HG03066 (cell line): Measurements from ENCODE around the gene MMAA.
"Not testable (repeated sequence)": the region's sequence is repeated elsewhere in the genome, so short reads cannot be mapped to it uniquely, and the experiment has no call there.

Experiments
- ATAC-seq: cut with Tn5 transposase; IDR thresholded peaks from one replicate; pipeline ENCODE4 v1.9.1; 2021; ENCODE audit warnings: low read depth; ENCODE audit not compliant: unreplicated experiment

Gene MMAA

GRCh38 chr4:145626623-145626982, 7.4 kb downstream of the MMAA start:
- no peak for ATAC-seq

DNA sequence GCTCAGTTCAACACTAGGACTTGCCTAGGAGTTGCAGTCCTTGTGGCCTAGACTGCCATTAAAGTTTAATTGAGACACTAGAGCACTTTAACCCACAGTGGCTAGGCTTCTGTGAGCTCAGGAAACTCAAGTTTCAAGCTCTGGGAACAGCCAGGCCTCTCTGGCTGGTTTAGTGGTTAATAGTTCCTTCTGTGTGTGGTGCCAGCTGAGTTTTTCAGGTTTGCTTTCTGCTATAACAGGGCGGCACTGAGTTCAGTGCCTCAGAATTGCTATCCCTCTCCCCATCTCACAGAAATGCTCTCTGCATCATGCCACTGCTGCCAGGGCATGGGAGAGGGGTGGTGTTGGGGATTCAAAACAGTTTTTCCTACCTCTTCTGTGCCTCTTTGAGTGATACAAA, 15.9 kb downstream of the MMAA start:
- ATAC-seq = no peak

GRCh38 chr4:145635630-145636029, 16.4 kb downstream of the MMAA start:
- no peak for ATAC-seq

DNA sequence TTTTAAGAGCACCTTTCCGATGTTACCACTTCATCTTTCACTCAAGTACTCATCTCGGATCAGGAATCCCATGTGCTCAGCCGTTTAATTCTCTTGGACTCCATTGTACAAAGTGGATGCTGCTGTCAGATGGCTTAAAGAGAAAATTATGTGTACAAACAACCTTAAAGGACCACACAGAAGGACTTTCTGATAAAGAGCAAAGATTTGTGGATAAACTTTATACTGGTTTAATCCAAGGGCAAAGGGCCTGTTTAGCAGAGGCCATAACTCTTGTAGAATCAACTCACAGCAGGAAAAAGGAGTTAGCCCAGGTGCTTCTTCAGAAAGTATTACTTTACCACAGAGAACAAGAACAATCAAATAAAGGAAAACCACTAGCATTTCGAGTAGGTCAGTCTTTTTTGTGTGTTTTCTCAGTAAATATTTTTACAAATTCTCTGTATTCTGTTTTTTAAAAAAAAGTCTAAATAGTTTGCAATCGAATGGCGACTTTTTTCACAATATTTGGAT, 20.1 kb downstream of the MMAA start:
- no peak for ATAC-seq

DNA sequence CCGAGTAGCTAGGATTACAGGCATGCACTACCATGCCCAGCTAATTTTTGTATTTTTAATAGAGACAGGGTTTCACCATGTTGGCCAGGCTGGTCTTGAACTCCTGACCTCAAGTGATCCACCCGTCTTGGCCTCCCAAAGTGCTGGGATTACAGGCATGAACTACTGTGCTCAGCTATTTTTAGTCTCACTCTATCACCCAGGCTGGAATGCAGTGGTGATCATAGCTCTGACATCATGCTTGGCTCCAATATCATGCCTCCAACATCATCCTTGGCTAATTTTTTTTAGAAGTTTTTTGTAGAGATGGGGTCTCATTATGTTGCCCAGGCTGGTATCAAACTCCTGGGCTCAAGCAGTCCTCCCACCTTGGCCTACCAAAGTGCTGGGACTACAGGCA, 21.1 kb downstream of the MMAA start:
- not testable (repeated sequence) for ATAC-seq

DNA sequence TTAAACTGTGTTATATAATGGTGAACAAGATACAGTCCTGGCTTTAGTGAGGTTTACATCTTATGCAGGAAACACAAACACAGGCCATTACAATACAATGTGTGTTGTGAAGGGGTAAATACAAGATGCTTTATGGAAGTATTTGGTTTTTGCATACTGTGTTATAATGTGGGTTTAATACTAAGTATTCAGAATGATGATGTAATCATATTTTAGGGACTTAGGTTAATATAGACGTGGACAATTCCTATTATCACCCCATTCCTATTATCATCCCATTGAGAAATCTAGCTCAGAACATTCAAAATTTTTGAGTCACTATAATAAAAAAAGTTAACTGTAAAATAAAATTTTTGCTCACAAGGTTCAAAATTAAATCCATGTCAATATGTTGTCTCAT, 24.1 kb downstream of the MMAA start:
- ATAC-seq = no peak

DNA sequence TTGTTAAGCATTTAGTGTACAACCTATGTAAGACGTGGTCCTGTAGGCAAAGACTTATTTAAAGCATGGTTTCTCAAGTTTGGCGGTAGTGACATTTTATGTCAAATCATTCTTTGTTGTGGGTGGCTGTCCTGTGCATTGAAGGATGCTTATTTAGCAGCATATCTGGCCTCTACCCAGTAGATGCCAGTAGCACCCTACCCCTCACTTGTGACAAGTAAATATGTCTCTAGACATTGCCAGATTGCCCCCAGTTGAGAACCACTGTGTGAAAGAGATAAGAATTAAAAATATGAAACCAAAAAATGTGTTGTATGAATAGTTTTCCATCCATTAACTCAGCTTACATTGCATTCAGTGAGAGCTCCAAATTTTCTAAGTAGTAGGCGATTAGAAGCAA, 25.5 kb downstream of the MMAA start:
- no peak for ATAC-seq

DNA sequence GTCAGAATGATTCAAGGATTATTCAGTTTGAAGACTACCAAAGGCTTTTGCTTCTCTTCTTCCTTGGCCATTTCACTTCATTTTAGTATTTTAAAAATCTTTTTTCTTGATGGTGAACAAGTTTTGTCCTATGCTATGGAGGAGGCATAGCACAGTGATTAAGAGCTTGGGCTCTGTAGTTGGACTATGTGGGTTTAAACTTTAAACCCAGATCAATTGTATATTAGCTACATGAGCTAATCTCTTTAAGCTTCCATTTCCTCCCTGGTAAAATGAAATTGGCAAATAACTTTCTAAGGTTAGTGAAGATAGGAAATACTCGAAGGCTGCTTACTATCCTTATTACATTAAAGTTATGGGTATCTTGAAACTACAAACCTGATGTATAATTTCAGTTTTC, 37.0 kb downstream of the MMAA start:
- no peak for ATAC-seq

- no peak for ATAC-seq
Measured at GRCh38 chr4:145660064-145660463, 40.9 kb downstream of the MMAA start.

DNA sequence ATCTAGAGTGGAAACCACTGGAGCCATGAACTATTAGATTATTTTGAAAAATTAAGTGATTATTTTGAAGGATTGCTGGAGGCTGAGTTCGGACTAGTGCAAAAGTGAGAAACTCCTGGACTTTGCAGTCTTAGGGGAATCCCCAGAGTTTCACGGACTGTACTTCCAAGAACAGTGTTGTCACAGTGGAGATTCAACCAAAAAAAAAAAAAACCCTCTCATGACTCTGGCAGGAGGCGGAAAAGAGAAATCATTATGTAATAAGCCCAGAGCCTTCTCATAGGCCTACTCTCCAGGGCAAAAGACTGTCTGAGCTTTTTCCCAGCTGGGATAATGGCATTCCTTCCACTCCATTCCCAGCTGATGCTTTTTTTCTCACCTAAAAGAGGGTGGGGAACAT, 44.0 kb downstream of the MMAA start:
- ATAC-seq = no peak

- no peak for ATAC-seq
Measured at GRCh38 chr4:145665773-145666172, 46.6 kb downstream of the MMAA start.

GRCh38 chr4:145670422-145670821, 51.2 kb downstream of the MMAA start:
- no peak for ATAC-seq

GRCh38 chr4:145679520-145679919, 60.3 kb downstream of the MMAA start:
- no peak for ATAC-seq

DNA sequence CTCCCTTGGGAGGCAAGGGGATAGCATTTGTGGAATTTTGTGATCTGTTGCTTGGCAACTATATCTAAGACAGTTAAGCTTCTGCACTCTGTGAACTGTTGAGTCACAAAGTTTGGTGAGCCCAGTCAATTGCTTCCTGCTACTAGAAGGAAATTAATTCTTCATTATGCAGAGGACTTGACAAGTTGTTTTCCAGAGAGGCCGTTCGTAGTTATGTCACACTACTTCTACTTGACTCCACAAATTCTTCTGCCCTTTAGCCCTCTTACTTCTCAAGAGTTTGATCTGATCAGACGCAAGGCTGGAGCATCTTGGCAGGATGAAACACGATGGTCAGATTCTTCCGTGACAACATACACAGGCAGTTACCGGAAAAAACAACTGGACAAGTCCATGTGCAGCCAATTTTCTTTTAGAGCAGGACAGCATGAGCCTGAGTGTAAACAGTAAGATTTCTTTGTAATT, 60.8 kb downstream of the MMAA start, which contains the start of gene C4orf51:
TSS of gene C4orf51 (plus strand) at position 156 of the 465 bp plus-strand sequence. CDS start at position 214, 58 bp downstream.
- no peak for ATAC-seq

- no peak for ATAC-seq
Measured at GRCh38 chr4:145680902-145681301, 61.7 kb downstream of the MMAA start.

GRCh38 chr4:145681518-145681917, 62.3 kb downstream of the MMAA start:
- ATAC-seq = no peak

DNA sequence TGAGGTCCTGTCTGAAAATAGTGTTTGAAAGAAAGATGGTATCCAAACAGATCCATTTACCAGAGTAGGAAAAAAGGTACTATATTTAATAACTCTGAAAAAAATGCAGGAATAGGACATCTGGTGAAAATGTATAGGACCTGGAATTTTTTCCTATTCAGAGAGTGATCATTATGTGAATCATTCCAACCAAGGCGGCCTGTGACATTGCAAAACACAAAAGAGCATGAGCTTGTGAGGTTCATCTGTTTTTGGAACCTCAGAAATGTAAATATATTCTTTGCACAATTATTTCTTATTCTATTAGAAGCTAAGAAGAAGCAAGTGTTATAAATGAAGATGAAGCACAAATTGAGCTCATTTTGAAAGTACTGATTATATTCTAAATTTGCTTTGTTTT, 62.8 kb downstream of the MMAA start:
- no peak for ATAC-seq

GRCh38 chr4:145686991-145687390, 67.8 kb downstream of the MMAA start:
- ATAC-seq = no peak

DNA sequence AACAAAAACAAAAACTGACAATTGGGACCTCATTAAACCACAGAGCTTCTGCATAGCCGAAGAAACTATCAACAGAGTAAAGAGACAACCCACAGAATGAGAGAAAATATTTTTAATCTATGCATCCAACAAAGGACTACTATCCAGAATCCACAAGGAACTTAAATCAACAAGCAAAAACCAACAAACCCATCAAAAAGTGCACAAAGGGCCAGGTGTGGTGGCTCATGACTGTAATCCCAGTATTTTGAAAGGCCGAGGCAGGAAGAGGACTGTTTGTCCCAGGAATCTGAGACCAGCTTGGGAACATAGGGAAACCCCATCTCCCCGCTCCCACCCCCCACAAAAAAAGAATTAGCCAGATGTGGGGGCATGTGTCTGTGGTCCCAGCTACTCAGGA, 71.4 kb downstream of the MMAA start:
- no peak for ATAC-seq

GRCh38 chr4:145691416-145691815, 72.2 kb downstream of the MMAA start:
- ATAC-seq = not testable (repeated sequence)

DNA sequence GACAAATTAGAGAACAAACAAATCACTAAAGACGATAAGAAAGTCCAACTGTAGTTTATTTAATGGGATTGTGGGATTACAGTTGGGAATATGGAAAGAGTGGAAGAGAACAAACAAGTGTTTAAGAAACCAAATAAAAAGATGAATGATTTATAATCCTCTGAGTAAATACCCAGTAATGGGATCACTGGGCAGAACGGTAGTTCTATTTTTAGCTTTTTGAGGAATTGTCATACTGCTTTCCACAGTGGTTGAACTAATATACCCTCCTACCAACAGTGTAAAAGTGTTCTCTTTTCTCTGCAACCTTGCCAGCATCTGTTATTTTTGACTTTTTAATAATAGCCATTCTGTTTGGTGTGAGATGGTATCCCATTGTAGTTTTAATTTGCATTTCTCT, 75.7 kb downstream of the MMAA start:
- no peak for ATAC-seq

- no peak for ATAC-seq
Measured at GRCh38 chr4:145697332-145697731, 78.1 kb downstream of the MMAA start.

DNA sequence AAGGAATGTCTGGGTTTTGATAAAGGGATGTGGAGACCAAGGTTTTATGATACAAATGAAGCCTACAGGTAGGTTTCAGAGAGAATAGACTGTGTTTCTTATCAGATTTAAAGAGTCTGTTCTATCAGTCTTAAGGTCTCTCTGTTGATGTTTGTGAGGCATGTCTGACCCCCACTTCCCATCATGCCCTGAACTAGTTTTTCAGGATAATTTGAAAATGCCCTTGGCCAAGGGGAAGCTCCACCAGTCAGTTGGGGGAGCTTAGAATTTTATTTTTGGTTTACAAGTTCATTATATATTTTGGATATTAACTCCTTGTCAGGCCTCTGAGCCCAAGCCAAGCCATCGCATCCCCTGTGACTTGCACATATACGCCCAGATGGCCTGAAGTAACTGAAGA, 79.3 kb downstream of the MMAA start:
- ATAC-seq = no peak
